ENCODE results near the gene BCAS3. TPM values are rescaled to one million over a fixed set of nuclear protein-coding genes. Genes with fewer than 3 reads are reported as not detected.

The BCAS3 gene
- total RNA-seq, 6 experiments from 2014 or later = 9.2 to 22.1 (median 14.2) TPM

DNA sequence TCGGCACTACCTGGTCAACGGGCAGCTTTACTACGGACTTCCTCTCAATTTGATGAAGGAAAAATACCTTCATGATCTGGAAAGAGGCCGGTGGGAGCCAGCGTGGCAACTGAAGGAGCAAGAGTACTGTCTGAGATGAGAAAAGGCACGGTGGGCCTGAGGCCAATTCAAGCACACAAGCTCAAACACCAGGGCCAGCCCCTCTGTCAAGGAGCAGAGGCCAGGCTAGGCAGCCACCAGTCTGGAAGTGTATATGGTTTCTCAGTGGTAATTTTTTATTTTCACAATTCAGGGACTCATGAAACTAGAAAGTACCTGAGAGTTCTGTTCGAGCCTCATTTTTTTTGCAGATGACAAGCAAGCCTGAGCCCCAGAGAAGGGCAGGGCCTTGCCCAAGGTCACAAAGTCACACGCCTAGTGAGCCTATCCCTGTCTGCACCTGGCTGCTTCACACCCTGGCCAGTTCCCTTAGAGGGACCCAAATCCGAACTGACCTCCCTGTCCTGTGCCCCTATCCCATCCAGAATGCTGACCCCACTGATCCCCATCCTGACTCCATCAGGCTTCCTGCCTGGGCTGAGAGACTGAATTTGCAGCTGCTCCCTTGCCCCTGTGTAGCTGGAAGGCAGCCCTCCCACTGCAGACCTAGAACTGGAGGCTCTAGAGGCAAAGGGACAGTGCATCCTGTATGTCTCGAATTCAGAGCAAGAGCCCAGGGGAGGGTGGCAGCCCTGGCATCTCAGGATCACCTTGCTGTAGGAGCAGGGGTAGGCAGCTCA is 717.2 kb downstream of the BCAS3 start:
- H3K4me3 ChIP-seq = no peak overlapping the region
- H3K36me3 ChIP-seq = no peaks in the 10 kb centered on the region
- WGBS (ENCODE audit: insufficient coverage, low coverage, low lambda C conversion rate, missing lambda C conversion rate) = 52% methylated on average over 7 of the region's 10 CpGs
- no peak for TF ChIP-seq POLR2A (IDR thresholded peaks at IDR 0.05)
- TF ChIP-seq, protein P1, sequence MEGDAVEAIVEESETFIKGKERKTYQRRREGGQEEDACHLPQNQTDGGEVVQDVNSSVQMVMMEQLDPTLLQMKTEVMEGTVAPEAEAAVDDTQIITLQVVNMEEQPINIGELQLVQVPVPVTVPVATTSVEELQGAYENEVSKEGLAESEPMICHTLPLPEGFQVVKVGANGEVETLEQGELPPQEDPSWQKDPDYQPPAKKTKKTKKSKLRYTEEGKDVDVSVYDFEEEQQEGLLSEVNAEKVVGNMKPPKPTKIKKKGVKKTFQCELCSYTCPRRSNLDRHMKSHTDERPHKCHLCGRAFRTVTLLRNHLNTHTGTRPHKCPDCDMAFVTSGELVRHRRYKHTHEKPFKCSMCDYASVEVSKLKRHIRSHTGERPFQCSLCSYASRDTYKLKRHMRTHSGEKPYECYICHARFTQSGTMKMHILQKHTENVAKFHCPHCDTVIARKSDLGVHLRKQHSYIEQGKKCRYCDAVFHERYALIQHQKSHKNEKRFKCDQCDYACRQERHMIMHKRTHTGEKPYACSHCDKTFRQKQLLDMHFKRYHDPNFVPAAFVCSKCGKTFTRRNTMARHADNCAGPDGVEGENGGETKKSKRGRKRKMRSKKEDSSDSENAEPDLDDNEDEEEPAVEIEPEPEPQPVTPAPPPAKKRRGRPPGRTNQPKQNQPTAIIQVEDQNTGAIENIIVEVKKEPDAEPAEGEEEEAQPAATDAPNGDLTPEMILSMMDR (IDR thresholded peaks at IDR 0.05) = no peak
- peaks cover 0 to 19% (median 0%) of the 10 kb centered on the region in 4 donors for H3K4me1 ChIP-seq
- DNase-seq (no peak), ATAC-seq (no peak)
- peaks cover 0 to 42% of the 10 kb centered on the region in 2 donors for H3K27me3 ChIP-seq
- intact Hi-C loops (cut with DNase I) = loop anchor here in 1 of 2 donors (10.0 kb wide), 1 partner anchor 400 kb away; no protein-coding TSS in a partner anchor
- H3K9me3 ChIP-seq = no peaks in the 10 kb centered on the region
- no peak overlapping the region for H3K27ac ChIP-seq

DNA sequence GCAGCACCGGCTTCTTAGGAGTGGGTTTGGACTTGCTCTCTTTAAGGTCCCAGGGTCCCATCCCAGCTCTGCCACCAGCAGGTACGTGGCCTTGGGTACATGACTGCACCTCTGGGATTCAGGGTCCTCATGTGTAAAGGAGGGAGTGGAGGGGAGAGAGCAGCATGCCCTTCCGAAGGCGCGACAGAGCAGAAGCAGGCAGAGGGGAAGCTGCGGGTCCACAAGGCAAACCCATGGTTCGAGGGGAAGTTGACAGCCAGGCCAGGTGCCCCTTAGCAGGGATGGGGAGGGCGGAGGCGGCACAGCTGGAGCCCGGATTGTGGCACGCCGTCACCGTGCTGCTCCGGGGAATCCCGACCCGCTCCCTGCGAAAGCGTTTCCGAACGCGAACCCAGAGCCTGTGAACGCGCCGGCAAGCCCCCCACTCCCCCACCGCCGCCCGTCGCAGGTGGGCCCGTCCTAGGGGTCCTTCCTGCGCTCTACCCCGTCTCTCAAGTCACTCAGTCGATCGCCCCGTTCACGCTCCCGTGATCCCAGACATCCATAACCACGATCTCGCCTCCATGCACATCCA is 717.8 kb downstream of the BCAS3 start:
- Histone ChIP-seq H3K27me3 (peaks cover 0 to 44% of the 10 kb centered on the region in 2 donors), H3K36me3 (no peaks in the 10 kb centered on the region), H3K27ac (no peak overlapping the region), H3K9me3 (no peaks in the 10 kb centered on the region), H3K4me3 (no peak overlapping the region), H3K4me1 (peaks cover 0 to 21% (median 0%) of the 10 kb centered on the region in 4 donors)
- ATAC-seq (no peak), DNase-seq (no peak)
- no peak for TF ChIP-seq POLR2A (IDR thresholded peaks at IDR 0.05)
- TF ChIP-seq, protein P1 (IDR thresholded peaks at IDR 0.05) = no peak
- 53% methylated on average over 2 of the region's 38 CpGs for WGBS (ENCODE audit: insufficient coverage, low coverage, low lambda C conversion rate, missing lambda C conversion rate)
- intact Hi-C loops (cut with DNase I) = loop anchor here in 1 of 2 donors (10.0 kb wide), 1 partner anchor 401 kb away; no protein-coding TSS in a partner anchor

DNA sequence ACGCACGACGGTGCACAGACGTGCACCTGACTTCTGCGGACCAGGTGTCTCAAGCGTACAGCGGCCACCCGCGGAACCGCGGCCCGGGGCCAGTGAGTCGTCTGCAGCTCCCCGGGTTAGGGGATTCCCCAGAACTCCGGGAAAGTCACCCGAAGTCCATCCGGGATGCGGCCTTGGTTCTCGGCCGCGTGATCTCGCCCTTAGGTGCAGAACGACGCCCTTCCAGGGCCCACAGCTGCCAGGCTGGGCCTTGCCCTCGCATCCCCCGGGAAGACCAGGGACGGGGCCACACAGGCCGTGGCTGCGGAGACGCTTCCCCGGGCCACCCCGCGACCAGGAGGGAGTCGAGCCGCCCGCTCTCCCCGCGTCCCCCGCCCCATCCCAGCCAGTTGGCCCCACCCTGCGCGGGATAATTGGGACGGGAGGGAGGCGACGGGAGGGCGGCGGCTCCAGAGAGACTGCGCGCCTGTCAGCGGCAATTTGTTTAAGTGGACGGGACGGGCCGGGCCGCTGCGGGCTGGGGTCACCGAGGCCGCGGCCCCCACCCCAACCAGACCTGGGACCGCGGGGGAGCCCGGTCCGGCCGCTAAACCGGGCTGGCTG is 718.4 kb downstream of the BCAS3 start:
- no peak for DNase-seq
- no peaks in the 10 kb centered on the region for H3K36me3 ChIP-seq
- 40% methylated on average over 2 of the region's 63 CpGs for WGBS (ENCODE audit: insufficient coverage, low coverage, low lambda C conversion rate, missing lambda C conversion rate)
- TF ChIP-seq, protein P1 (IDR thresholded peaks at IDR 0.05) = no peak
- no peak for TF ChIP-seq POLR2A (IDR thresholded peaks at IDR 0.05)
- peaks cover 0 to 26% (median 2%) of the 10 kb centered on the region in 4 donors for H3K4me1 ChIP-seq
- H3K27ac ChIP-seq = peak overlapping the region in 2 of 3 donors; percentile 22 to 33
- H3K27me3 ChIP-seq = peaks cover 0 to 49% of the 10 kb centered on the region in 2 donors
- H3K4me3 ChIP-seq = peak overlapping the region in 1 of 3 donors; percentile 24
- no peaks in the 10 kb centered on the region for H3K9me3 ChIP-seq
- intact Hi-C loops (cut with DNase I) = loop anchor here in 1 of 2 donors (10.0 kb wide), 1 partner anchor 401 kb away; no protein-coding TSS in a partner anchor
- ATAC-seq = no peak

DNA sequence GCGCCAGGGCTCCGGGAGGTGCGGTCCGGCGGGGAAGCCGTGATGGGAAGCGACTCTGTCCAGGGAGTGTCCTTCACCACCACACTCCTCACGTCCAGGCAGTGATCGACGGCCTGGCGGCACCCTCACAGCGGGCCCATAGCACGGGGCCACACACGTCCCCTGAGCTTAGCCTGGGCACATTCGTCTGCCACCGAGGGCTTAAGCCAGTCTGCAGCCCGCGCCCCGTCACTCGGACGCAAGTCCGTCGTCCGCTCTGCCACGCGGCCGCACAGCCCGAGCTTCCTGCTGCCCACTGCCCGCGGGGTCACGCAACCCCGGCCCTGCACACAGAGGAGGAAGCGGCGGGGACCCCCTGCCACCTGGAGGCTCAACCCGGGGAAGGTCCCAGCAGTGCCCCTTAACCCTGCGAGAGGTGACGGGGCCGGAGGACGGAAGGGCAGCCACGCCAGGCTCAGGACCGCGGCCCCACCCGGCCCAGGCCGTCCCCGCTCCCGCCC is 719.0 kb downstream of the BCAS3 start:
- Histone ChIP-seq H3K27me3 (peaks cover 0 to 54% of the 10 kb centered on the region in 2 donors), H3K36me3 (no peaks in the 10 kb centered on the region), H3K9me3 (no peaks in the 10 kb centered on the region), H3K27ac (peak overlapping the region in 2 of 3 donors; percentile 22 to 33), H3K4me3 (peak overlapping the region in 2 of 3 donors; percentile 14 to 24), H3K4me1 (peaks cover 0 to 26% (median 2%) of the 10 kb centered on the region in 4 donors)
- TF ChIP-seq POLR2A (IDR thresholded peaks at IDR 0.05) = no peak
- TF ChIP-seq, protein P1 (IDR thresholded peaks at IDR 0.05) = no peak
- ATAC-seq = no peak
- intact Hi-C loops (cut with DNase I) = loop anchor here in 1 of 2 donors (10.0 kb wide), 1 partner anchor 402 kb away; no protein-coding TSS in a partner anchor
- no peak for DNase-seq
- WGBS (ENCODE audit: insufficient coverage, low coverage, low lambda C conversion rate, missing lambda C conversion rate) = 2% methylated on average over 11 of the region's 46 CpGs
